A673 (cell line): ENCODE results near the gene OS9.

Experiments
- EZH2 ChIP-seq: fragments of 200-600 bp; sonication (generic); IDR thresholded peaks from 2 replicates; pipeline ENCODE4 v1.6.1; 2017; ENCODE audit warnings: borderline replicate concordance, low read depth, mild to moderate bottlenecking, mixed read lengths, antibody characterized with exemption, low read length; ENCODE audit not compliant: poor library complexity, severe bottlenecking
- TF ChIP-seq, protein P1 (sequence below): fragments of 300-800, 200-600 bp; sonication (generic); conservative IDR thresholded peaks from 2 replicates; pipeline ENCODE4 v1.5.1; 2017; ENCODE audit warnings: low read depth, mild to moderate bottlenecking, antibody characterized with exemption, low read length, moderate library complexity, mixed read lengths

DNA sequence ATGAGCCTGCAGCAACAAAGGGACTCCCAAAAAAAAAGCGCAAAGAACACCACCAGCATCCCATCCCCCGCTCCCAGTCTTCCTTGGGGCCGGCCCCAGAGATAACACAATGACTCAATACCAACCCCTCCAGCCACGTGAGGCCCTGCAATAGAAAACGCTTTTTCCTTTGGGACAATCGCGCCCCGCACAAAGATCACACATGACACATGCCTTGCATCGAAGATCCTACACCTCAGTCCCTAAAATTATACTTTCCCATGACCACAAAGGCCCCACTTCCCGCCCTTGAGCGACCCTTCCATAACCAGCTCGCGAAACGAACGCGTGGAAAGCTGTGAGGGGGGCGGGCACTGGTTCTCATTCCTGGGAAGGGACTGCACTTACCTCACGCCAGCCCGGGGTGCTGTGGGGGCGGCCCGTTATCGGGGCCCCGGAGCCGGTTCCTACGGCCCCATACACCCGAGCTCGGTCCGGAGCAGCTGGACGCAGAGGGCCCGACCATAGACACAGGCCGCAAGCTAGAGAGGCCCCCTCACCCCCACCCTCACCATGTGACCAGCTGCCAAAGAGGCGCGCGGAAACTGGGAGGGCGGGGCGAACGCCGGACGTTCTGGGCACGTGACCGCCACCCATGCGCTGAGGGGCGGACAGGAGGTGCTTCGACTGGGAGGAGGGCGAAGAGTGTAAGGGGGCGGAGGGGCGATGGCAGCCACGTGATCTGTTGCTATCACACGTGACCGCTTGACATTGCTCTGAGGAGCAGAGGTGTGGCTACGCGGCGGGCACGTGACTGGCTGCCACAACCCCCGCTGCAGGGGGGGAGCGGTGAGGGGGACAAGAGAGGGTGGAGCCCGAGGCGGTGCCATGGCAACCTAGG is 58.1 kb downstream of the OS9 start, which contains the start of gene CDK4:
- TF ChIP-seq, protein P1, sequence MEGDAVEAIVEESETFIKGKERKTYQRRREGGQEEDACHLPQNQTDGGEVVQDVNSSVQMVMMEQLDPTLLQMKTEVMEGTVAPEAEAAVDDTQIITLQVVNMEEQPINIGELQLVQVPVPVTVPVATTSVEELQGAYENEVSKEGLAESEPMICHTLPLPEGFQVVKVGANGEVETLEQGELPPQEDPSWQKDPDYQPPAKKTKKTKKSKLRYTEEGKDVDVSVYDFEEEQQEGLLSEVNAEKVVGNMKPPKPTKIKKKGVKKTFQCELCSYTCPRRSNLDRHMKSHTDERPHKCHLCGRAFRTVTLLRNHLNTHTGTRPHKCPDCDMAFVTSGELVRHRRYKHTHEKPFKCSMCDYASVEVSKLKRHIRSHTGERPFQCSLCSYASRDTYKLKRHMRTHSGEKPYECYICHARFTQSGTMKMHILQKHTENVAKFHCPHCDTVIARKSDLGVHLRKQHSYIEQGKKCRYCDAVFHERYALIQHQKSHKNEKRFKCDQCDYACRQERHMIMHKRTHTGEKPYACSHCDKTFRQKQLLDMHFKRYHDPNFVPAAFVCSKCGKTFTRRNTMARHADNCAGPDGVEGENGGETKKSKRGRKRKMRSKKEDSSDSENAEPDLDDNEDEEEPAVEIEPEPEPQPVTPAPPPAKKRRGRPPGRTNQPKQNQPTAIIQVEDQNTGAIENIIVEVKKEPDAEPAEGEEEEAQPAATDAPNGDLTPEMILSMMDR: no peak
- no peak for TF ChIP-seq EZH2
